GM10847 (cell line): ENCODE data around the gene NDUFA8.

Experiments used
- POLR2A ChIP-seq: IDR thresholded peaks from 2 replicates; pipeline ENCODE4 v1.6.1; 2011; ENCODE audit not compliant: insufficient read length; ENCODE audit errors: extremely low read depth

NDUFA8 gene

DNA sequence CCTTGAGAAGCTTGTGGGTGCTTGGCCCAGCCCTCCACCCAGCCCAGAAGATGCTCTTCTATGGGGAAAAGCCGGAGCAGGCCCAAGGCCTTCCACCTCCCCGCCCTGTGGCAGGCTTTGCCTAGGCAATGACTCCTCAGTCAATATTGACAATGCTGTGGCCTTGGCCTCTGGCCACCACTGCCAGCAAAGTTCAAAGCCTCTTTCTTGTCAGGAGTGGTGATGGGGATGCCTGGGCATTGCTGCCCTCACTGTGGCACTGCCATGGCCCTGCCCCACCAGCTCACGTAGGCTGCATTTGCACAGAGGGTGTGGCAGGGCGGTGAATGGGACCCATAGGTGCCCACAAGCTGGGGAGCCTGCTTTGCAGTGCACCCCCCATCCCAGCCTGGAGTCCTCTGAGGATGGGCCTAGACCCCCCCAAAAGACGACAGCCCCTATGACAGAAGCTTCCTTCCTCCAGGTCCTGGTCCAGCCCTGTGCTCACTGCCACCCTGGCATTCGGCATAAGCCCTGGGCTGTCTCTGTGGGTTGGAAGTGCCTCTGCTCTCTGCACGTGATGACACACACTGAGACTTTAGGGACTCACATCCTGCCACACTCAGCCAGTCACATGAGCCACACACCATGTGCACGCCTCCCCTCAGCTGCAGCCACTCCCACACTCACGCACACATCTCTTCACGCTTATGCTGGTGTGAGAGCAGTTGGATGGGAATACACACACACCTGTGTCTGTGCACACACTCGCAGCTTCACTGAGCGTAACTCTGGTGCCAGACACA, 31.2 kb upstream of the NDUFA8 start:
- TF ChIP-seq POLR2A = no peak

DNA sequence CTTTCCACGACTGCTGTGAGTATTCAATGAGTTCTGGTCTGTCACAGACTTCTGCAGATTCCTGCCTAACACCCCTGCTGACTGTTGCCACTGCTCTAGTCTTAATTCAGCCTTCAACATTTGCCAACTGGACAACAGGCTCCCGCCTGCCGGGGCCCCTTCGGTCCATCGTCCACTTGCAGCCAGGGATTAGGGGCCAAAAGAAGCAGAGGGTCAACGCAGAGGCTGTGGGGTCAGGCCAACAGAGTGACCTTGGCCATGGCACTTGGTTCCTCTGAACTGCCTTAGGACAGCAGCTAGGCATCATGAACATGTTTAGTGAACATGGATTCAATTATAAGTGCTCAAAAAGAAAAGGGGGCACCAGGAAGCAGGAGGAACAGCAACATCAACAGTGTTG, 28.8 kb upstream of the NDUFA8 start:
- no peak for TF ChIP-seq POLR2A

DNA sequence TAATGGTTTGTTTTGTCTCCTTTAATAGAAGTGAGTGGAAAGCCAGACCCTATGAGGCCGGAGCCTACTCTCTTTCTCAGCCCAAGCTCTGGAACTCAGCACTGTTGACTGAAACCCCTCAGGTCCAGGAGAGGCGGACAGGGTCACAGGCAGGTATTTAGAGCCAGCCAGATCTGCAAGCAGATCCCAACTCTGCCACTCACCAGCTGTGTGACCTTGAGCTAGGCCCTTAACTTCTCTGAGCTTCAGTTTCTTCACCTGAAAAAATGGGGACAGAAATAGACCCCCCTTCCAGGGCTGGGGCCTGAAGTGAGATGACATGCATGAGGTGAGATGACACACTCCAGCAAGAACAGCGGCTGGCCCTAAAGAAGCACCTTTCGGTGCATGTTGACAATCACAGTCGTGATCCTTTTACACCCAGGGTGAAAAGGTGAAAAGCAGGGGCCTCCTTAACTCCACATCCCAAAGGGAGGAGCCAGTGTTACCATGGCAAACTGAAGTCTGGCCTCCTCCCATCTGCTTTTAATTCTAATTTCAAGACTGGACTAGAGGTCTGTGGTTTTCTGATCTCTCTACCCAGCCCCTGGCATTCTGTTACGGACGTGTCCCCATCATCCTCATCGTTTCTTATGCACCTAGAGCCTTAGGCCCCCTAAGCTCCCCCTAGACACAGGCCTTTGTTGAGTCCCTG, 27.3 kb upstream of the NDUFA8 start:
- TF ChIP-seq POLR2A = no peak

DNA sequence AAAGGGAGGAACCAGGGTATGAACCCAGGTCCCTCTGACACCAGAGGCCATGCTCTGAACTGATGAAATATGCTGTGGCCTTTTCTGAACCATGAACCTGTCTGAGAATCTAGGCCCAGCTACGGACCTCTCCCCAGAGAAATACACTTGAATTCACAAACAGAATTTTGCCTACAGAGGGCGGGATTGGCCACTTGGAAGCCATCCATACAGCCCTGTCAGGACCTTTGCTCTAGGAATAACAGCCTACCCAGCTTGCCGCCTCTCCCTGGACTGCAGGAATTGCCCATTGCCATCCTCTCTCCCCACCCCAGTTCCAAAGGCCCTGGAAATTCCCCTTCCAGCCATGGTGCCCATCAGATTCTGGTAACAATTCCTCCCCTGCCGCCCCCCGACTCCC, 26.7 kb upstream of the NDUFA8 start:
- no peak for TF ChIP-seq POLR2A

DNA sequence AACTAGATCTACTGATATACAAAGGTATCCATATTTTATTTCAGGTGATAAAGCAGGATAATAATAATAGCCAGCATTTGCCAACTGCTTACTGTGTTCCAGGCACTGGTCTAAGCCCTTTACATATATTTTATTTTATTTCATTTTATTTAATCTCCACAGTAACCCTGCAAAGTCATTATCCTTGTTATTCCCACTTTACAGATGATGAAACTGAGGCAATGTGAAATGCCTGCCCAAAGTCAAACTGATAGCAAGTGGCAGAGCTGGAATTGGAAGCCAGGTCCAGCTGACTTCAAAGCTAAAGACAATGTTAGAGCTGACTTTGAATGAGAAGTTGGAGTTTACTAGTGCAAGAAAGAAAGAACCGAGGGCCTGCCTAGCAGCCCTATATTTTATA, 25.0 kb upstream of the NDUFA8 start:
- no peak for TF ChIP-seq POLR2A

DNA sequence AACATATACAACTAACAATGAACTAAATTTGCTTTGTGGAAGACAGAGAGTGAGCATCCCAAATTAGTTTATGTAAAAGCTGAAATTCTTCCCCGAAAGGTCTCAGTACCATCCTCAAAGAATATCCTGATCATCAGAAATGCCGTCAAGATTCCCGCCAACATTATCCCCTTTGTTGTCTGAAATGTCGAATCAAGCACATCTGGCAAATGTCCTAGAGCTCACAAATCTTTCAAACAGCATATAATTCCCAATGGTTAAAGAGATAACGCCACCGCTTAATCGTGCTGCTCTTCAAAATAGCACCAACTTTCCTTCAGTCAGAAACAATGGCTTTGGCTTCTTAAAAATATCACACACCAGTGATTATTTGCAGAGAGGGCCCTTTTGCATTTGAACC, 23.9 kb upstream of the NDUFA8 start:
- no peak for TF ChIP-seq POLR2A

DNA sequence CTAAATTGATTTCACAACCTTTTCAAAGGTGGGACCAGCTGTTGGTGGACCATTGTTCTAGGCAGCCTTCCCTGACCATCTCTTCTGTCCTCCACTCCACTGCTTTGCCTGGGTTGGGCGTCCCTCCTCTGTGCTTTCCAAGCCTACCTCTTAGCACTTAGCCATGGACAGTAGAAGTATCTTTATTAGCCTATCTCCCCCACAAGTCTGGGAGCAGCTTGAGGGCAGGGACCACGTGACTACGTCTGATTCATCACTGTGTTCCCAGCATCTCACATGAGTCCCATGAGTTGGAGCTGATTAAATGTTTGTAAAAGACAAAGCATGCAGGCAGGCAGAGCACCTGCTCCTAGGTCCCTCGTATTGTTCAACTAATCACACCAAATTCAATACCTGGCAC, 21.1 kb upstream of the NDUFA8 start:
- TF ChIP-seq POLR2A = no peak

DNA sequence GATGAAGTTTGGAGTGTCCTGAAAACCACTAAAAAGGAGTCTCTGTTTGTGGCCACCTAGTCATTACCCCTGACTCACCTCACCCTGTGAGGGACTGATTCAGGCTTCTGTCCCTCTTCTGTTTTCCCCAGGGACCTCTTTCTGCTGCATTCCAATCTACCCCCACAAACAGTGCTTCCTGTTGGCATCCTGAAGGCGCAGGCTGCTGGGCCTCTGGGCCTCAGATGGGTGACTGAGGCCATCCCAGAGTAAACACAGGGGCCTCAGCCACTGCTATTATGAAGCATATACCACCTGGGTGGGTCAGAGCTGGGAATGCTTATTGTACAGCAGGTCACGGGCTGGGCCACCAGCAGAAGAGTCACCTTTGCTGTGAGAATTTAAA, 20.1 kb upstream of the NDUFA8 start:
- TF ChIP-seq POLR2A = no peak

DNA sequence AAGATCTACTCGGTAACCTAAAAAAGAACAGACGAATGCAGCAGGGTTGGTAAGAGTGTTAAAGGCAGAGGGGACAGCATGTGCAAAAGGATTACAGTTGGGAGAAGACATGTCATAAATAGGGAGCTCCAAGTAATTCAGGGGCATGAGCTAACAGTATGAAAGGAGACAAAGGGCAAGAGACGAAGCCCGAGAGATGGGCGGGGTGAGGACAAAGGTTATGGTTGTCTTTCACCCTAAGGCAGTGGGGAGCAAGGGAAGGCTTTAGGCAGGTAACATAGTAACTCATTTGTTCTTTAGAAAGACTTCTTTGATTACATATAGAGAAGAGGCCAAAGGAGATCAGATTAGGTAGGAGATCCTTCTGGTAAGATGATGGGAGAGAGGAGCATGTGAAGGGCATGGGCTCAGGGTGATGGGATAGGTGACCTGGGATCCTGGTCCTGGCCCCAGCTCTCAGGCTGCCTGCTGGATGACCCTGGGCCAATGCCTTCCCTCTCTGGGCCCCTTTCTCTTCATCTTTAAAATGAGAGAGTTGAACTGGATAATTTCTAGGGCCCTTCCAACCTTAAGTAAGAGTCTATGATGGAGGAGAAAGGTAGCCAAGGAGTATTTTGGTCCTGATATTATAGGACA, 19.6 kb upstream of the NDUFA8 start:
- no peak for TF ChIP-seq POLR2A

DNA sequence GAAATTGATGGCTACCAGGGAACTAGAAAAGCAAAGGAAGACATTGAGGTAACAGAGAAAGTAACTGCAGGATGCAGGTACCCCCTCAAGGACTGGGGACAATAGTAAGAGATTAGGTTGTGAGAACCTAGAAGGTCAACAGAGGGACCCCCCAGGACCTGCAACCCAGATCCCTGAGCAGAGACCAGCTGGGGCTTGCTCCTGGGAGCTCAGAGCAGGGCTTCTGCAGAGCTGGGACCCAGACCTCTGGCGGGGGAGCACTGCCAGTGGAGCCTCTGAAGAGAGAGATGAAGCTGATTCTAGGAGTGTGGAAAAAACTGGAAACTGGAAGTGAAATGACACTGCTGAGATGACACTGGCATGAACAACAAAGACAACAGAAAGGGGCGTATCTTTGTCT, 17.3 kb upstream of the NDUFA8 start:
- no peak for TF ChIP-seq POLR2A

DNA sequence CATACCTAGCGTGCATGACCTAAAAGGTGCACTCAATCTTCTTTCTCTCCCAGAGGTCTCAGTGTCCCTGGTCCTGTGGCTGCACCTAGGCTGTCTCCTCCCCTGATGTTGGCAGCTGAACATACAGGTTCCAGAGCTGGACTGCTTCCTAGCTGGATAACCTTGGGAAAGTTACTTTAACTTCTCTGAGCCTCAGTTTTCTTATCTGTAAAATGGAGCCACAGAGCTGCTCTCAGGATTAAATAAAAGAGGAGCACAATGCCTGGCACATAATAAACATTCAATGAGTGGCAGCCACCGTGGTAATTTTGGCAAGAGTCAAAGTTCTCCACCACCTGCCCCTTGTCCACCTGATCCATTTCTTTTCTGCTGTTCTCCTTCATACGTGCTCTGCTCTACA, 14.1 kb upstream of the NDUFA8 start:
- no peak for TF ChIP-seq POLR2A

DNA sequence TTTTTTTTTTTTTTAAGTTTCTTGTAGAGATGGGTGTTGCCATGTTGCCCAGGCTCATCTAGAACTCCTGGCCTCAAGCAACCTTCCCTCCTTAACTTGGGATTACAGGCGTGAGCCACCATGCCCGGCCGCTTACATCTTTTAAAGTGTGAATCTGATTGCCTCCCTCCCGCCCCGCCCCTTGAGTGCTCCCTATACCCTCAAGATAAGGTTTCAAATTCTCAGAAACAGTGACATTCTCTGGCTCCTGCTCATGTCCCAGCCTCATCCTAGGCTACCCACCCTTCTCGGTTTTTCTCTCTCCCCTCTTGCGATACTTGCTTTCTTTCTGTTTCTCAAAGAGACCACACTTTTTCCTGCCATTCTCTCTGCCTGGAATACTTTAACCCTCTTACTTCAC, 12.6 kb upstream of the NDUFA8 start:
- no peak for TF ChIP-seq POLR2A

DNA sequence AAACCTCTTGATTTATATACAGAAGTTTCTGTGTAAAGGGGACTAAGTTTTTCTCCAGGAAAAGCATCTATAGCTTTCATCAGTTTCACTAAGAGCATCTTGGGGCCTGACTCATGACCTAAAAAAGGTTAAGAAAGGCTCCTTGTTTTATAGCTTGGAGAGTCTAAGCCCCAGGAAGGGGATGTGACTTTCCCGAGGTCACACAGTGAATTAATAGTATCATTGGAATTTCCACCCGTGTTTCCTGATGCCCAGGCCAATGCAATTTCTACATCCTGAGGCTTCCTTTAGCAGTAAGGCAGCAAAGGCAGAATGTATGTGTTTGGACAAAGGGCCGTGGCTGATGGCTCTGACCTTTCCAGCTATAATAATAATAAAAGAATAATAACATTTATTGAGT, 8.8 kb upstream of the NDUFA8 start:
- TF ChIP-seq POLR2A = no peak

DNA sequence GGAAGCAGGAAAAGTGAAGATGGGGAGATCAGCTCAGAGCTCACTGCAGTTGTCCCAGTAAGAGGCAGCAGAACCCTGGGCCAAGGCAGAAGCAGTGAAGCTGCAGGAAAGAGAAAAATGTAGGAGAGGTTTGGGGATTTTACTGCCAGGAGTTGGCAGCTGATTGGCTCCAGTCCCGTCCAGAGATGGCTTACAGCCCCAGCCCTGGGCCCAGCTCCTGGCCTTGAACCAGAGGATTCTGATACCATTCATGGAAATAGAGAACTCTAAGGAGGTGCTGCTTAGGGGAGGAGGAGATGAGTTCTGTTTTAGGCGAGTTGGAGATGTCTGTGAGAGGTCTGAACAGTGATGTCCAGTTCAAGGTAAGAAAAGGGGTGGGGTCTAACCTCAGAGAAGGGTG, 4.7 kb upstream of the NDUFA8 start:
- no peak for TF ChIP-seq POLR2A

DNA sequence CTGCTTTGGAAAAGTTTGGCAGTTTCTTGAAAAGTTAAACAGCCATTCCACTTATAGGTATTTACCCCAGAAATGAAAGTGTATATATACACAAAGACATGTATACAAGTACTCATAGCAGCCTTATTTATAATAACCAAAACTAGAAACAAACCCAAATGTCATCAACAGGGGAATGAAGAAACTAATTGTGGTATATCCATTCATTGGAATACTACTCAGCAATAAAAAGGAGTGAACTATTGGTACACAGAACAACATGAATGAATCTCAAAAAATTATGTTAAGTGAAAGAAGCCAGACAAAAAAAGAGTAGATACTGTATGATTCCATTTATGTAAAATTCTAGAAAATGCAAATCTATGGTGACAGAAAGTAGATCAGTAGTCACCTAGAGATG, 2.8 kb upstream of the NDUFA8 start:
- no peak for TF ChIP-seq POLR2A

DNA sequence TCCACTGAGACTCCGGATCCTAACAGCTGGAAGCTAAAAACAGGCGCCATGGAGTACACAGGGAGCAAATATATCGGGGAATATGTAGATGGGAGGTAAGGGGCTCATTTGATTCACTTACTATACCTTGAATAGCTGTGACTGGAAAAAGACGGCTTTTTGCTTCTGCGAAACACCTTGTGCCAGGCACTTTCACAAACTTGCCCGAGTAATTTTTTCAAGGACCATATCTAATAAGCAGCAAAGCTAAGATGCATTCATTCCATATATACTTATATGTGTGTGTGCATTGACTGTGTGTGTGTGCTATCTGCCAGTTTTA, 307 bp upstream of the NDUFA8 start:
- no peak for TF ChIP-seq POLR2A

DNA sequence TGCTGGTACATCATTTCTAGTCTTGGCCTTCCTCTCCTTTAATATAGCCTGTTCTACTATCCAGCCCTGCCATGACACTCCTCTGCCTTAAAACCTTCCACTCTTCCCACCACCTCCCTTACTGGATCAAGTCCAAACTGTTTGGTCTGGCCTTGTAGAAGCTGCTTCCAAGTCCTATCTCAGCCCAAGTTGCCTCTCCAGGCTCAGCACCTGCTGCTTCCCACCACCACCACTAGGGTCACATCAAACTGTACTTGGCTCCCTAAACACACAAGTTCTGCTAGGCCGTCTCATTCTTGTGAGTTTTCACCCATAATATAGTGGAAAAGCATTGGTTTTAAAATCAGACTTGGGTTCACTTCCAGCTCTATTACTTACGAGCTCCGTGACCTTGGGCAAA, 1.4 kb downstream of the NDUFA8 start:
- no peak for TF ChIP-seq POLR2A

DNA sequence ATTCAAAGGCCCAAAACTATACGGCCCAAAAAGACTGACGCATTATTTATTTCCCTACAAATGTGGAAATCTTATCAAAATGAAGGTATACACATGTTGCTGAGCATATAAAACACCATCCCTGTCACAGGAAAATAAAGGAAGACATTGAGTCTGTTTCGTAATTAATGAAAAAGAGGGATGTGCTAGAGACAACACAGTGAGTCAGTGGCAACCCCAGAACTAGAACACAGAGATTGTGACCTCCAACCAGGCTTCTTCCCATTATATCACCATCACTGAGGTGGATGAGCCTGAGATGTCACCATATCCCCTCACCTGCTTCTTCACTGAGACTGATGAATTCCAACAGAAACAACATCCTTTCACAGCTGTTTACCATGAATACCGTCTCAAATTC, 3.8 kb downstream of the NDUFA8 start:
- TF ChIP-seq POLR2A = no peak
